Ishikawa (cell line): Measurements from ENCODE around the gene CUTA.

Experiments
- CEBPB ChIP-seq: IDR thresholded peaks from 2 replicates; pipeline ENCODE4 v1.6.1; 2012
- CREB1 ChIP-seq: IDR thresholded peaks from 2 replicates; pipeline ENCODE4 v1.6.1; 2012; ENCODE audit warnings: low read depth
- EGR1 ChIP-seq: IDR thresholded peaks from 2 replicates; pipeline ENCODE4 v1.6.1; 2012
- EP300 ChIP-seq: IDR thresholded peaks from 2 replicates; pipeline ENCODE4 v1.6.1; 2012; ENCODE audit warnings: borderline replicate concordance
- FOXM1 ChIP-seq: IDR thresholded peaks from 2 replicates; pipeline ENCODE4 v1.6.1; 2012; ENCODE audit warnings: low read depth, borderline replicate concordance
- NFIC ChIP-seq: IDR thresholded peaks from 2 replicates; pipeline ENCODE4 v1.6.1; 2012
- RAD21 ChIP-seq: IDR thresholded peaks from 2 replicates; pipeline ENCODE4 v1.6.1; 2012; ENCODE audit warnings: low read depth
- TAF1 ChIP-seq: IDR thresholded peaks from 2 replicates; pipeline ENCODE4 v1.6.1; 2012; ENCODE audit warnings: low read depth, mild to moderate bottlenecking
- TCF12 ChIP-seq: IDR thresholded peaks from 2 replicates; pipeline ENCODE4 v1.6.1; 2012; ENCODE audit warnings: low read depth
- TEAD4 ChIP-seq: IDR thresholded peaks from 2 replicates; pipeline ENCODE4 v1.6.1; 2012
- YY1 ChIP-seq: IDR thresholded peaks from 2 replicates; pipeline ENCODE4 v1.6.1; 2012; ENCODE audit warnings: low read depth
- ZBTB7A ChIP-seq: IDR thresholded peaks from 2 replicates; pipeline ENCODE4 v1.6.1; 2012; ENCODE audit warnings: low read depth
- TF ChIP-seq, protein P1 (sequence below): IDR thresholded peaks from 2 replicates; pipeline ENCODE4 v1.6.1; 2012
- TF ChIP-seq, protein P2 (sequence below): IDR thresholded peaks from 2 replicates; pipeline ENCODE4 v1.6.1; 2012; ENCODE audit warnings: low read depth, mild to moderate bottlenecking
- TF ChIP-seq, protein P3 (sequence below): IDR thresholded peaks from 2 replicates; pipeline ENCODE4 v1.6.1; 2012

The CUTA gene

DNA sequence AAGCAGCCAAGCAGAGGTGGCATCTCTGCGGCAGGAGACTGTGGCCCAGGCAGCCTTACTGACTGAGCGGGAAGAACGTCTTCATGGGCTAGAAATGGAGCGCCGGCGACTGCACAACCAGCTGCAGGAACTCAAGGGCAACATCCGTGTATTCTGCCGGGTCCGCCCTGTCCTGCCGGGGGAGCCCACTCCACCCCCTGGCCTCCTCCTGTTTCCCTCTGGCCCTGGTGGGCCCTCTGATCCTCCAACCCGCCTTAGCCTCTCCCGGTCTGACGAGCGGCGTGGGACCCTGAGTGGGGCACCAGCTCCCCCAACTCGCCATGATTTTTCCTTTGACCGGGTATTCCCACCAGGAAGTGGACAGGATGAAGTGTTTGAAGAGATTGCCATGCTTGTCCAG is 13.0 kb downstream of the CUTA start:
- TF ChIP-seq, protein P1, sequence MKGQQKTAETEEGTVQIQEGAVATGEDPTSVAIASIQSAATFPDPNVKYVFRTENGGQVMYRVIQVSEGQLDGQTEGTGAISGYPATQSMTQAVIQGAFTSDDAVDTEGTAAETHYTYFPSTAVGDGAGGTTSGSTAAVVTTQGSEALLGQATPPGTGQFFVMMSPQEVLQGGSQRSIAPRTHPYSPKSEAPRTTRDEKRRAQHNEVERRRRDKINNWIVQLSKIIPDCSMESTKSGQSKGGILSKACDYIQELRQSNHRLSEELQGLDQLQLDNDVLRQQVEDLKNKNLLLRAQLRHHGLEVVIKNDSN = no peak
- TF ChIP-seq CEBPB = no peak
- TF ChIP-seq, protein P2, sequence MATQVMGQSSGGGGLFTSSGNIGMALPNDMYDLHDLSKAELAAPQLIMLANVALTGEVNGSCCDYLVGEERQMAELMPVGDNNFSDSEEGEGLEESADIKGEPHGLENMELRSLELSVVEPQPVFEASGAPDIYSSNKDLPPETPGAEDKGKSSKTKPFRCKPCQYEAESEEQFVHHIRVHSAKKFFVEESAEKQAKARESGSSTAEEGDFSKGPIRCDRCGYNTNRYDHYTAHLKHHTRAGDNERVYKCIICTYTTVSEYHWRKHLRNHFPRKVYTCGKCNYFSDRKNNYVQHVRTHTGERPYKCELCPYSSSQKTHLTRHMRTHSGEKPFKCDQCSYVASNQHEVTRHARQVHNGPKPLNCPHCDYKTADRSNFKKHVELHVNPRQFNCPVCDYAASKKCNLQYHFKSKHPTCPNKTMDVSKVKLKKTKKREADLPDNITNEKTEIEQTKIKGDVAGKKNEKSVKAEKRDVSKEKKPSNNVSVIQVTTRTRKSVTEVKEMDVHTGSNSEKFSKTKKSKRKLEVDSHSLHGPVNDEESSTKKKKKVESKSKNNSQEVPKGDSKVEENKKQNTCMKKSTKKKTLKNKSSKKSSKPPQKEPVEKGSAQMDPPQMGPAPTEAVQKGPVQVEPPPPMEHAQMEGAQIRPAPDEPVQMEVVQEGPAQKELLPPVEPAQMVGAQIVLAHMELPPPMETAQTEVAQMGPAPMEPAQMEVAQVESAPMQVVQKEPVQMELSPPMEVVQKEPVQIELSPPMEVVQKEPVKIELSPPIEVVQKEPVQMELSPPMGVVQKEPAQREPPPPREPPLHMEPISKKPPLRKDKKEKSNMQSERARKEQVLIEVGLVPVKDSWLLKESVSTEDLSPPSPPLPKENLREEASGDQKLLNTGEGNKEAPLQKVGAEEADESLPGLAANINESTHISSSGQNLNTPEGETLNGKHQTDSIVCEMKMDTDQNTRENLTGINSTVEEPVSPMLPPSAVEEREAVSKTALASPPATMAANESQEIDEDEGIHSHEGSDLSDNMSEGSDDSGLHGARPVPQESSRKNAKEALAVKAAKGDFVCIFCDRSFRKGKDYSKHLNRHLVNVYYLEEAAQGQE = no peak
- TF ChIP-seq EP300 = no peak
- TF ChIP-seq TEAD4 = no peak
- no peak for TF ChIP-seq YY1
- no peak for TF ChIP-seq CREB1
- TF ChIP-seq TAF1 = no peak
- no peak for TF ChIP-seq TCF12

DNA sequence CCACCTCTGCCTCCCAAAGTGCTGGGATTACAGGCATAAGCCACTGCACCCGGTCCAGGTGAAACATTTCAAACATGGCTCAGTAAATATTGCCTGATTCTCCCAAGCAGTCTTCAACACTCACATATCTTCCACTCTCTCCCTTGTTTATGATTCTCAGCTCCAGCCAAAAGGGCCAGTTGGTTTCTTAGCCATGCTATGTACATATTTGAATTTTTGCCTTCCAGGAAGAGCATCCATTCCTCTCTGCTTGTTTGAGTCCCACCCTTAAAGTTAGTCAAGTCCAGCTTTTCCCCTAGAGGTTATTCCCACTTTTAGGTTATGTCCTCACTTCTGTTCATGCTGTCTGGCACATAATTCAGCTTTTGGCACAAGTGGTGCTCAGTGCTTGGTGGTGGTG is 20.4 kb downstream of the CUTA start:
- TF ChIP-seq YY1 (no peak), CEBPB (no peak), FOXM1 (no peak), TEAD4 (no peak), TCF12 (no peak), CREB1 (no peak), EGR1 (no peak), EP300 (no peak), TAF1 (no peak), ZBTB7A (no peak), RAD21 (no peak), NFIC (no peak)
- TF ChIP-seq, protein P2 = no peak
- TF ChIP-seq, protein P1 = no peak
- TF ChIP-seq, protein P3, sequence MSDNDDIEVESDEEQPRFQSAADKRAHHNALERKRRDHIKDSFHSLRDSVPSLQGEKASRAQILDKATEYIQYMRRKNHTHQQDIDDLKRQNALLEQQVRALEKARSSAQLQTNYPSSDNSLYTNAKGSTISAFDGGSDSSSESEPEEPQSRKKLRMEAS = no peak

DNA sequence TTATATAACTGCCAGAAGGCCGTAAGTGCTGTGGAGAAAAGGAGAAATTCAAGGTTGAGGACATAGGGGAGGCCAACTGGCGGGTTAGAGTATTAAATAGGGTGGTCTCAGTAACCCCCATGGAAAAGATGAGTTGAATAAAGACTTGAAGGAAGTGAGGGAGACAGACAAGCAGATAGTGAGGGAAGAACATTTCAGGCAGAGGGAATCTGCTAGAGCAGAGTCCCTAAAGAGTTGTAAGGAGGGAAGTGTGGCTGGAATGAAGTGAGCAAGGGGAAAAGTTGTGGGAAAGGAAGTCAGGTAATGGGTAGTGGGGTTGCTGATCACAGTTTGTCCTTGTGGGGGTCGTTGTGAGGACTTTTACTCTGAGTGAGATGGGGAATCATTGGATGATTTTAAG is 24.9 kb downstream of the CUTA start:
- TF ChIP-seq, protein P3 = no peak
- TF ChIP-seq EP300 (no peak), FOXM1 (no peak), TEAD4 (no peak), NFIC (no peak), EGR1 (no peak), TAF1 (no peak), YY1 (no peak), CEBPB (no peak)
- TF ChIP-seq, protein P1 = no peak

DNA sequence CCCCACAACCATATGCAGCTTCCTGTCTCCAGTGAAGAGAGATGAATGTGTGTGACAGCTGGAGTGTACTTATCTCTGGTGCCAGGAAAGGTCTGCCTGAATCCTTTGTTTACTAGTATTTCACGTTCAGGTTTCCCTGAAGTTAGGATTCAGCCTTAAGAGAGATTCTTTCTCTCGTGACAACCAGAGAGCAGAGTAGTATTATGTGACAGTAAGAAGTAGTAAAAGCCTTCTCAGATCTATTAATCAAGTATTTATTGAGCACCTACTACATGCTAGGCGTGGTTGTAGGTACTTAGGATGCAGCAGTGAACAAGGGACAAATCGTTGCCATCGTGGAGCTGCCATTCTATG is 25.3 kb downstream of the CUTA start:
- no peak for TF ChIP-seq TAF1
- no peak for TF ChIP-seq CEBPB
- no peak for TF ChIP-seq CREB1
- TF ChIP-seq FOXM1 = no peak
- TF ChIP-seq, protein P3 = no peak
- TF ChIP-seq ZBTB7A = no peak
- no peak for TF ChIP-seq TCF12
- TF ChIP-seq RAD21 = no peak
- TF ChIP-seq, protein P1 = no peak
- TF ChIP-seq, protein P2 = no peak
- no peak for TF ChIP-seq EGR1
- TF ChIP-seq YY1 = no peak
- no peak for TF ChIP-seq TEAD4
- TF ChIP-seq NFIC = no peak
- TF ChIP-seq EP300 = no peak
